ENCODE measurements around the gene SLC4A1AP.

GRCh38 chr2:27667446-27667845, 3.8 kb downstream of the SLC4A1AP start:
- TF ChIP-seq, protein P1, sequence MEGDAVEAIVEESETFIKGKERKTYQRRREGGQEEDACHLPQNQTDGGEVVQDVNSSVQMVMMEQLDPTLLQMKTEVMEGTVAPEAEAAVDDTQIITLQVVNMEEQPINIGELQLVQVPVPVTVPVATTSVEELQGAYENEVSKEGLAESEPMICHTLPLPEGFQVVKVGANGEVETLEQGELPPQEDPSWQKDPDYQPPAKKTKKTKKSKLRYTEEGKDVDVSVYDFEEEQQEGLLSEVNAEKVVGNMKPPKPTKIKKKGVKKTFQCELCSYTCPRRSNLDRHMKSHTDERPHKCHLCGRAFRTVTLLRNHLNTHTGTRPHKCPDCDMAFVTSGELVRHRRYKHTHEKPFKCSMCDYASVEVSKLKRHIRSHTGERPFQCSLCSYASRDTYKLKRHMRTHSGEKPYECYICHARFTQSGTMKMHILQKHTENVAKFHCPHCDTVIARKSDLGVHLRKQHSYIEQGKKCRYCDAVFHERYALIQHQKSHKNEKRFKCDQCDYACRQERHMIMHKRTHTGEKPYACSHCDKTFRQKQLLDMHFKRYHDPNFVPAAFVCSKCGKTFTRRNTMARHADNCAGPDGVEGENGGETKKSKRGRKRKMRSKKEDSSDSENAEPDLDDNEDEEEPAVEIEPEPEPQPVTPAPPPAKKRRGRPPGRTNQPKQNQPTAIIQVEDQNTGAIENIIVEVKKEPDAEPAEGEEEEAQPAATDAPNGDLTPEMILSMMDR (IDR thresholded peaks at IDR 0.05), result no peak
- no peak for TF ChIP-seq POLR2A (IDR thresholded peaks at IDR 0.05)

Data from adrenal gland (tissue), 5 donors.